Ramos (cell line): ENCODE data around the gene CCL17.

Source experiments
- in situ Hi-C: fragments of 300-500 bp; cut with MboI; formaldehyde crosslinking; loops from one replicate; pipeline ENCODE4 v1.14.3; 2022; ENCODE audit warnings: low sequenced_read_pairs; ENCODE audit not compliant: unreplicated experiment

CCL17 gene

DNA sequence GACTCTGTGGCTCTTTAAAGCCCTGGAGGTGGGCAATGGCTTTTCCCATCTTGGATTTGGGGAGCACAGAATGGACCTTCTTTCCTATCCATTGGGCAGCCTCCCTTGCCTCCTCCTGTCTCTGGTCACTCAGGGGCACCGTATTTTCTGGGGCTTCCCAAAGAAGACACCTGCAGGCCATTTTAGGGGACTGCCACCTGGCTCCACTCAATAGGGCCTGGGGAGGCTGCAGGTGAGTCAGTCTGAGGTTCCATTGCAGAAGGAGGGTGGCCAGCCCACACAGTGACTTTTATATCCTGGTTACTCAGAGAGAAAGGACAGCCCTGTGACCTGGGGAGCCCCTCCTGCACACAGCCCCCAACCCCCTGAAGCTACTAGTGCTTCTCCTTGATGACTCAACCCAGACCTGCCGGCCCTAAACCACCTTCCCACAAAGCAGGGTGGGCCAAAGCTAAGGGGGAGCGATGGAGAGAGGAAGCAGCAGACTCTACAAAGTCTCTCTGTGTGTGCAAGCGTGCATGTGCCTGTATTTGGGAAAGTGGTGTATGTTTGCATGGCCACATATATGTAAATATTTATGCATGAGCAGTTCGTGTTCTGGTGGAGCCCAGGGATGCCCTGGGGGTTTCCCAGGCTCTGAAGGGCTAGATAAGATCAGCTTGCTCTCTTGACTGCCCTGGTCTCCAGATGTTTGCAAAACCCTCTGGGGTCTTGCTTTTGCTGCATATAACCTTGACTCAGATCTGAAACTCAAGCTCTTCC, 27.3 kb upstream of the CCL17 start:
- in situ Hi-C loops: no loop called here

- in situ Hi-C loops: no loop called here
Measured at GRCh38 chr16:57379579-57379978, 25.0 kb upstream of the CCL17 start.

- in situ Hi-C loops: no loop called here
Measured at GRCh38 chr16:57380671-57381462, 23.7 kb upstream of the CCL17 start.

- in situ Hi-C loops: no loop called here
Measured at GRCh38 chr16:57381791-57382534, 22.6 kb upstream of the CCL17 start.

DNA sequence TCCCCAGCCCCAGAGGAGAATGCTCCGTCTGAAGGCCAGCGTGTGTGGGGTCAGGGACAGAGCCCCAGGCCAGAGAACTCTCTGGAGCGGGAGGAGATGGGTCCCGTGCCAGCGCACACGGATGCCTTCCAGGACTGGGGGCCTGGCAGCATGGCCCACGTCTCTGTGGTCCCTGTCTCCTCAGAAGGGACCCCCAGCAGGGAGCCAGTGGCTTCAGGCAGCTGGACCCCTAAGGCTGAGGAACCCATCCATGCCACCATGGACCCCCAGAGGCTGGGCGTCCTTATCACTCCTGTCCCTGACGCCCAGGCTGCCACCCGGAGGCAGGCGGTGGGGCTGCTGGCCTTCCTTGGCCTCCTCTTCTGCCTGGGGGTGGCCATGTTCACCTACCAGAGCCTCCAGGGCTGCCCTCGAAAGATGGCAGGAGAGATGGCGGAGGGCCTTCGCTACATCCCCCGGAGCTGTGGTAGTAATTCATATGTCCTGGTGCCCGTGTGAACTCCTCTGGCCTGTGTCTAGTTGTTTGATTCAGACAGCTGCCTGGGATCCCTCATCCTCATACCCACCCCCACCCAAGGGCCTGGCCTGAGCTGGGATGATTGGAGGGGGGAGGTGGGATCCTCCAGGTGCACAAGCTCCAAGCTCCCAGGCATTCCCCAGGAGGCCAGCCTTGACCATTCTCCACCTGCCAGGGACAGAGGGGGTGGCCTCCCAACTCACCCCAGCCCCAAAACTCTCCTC, 21.9 kb upstream of the CCL17 start:
- in situ Hi-C loops: no loop called here

DNA sequence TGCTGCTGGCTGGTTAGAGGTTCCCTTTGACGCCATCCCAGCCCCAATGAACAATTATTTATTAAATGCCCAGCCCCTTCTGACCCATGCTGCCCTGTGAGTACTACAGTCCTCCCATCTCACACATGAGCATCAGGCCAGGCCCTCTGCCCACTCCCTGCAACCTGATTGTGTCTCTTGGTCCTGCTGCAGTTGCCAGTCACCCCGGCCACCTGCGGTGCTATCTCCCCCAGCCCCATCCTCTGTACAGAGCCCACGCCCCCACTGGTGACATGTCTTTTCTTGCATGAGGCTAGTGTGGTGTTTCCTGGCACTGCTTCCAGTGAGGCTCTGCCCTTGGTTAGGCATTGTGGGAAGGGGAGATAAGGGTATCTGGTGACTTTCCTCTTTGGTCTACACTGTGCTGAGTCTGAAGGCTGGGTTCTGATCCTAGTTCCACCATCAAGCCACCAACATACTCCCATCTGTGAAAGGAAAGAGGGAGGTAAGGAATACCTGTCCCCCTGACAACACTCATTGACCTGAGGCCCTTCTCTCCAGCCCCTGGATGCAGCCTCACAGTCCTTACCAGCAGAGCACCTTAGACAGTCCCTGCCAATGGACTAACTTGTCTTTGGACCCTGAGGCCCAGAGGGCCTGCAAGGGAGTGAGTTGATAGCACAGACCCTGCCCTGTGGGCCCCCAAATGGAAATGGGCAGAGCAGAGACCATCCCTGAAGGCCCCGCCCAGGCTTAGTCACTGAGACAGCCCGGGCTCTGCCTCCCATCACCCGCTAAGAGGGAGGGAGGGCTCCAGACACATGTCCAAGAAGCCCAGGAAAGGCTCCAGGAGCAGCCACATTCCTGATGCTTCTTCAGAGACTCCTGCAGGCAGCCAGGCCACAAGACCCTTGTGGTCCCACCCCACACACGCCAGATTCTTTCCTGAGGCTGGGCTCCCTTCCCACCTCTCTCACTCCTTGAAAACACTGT, 21.0 kb upstream of the CCL17 start:
- in situ Hi-C loops: no loop called here

DNA sequence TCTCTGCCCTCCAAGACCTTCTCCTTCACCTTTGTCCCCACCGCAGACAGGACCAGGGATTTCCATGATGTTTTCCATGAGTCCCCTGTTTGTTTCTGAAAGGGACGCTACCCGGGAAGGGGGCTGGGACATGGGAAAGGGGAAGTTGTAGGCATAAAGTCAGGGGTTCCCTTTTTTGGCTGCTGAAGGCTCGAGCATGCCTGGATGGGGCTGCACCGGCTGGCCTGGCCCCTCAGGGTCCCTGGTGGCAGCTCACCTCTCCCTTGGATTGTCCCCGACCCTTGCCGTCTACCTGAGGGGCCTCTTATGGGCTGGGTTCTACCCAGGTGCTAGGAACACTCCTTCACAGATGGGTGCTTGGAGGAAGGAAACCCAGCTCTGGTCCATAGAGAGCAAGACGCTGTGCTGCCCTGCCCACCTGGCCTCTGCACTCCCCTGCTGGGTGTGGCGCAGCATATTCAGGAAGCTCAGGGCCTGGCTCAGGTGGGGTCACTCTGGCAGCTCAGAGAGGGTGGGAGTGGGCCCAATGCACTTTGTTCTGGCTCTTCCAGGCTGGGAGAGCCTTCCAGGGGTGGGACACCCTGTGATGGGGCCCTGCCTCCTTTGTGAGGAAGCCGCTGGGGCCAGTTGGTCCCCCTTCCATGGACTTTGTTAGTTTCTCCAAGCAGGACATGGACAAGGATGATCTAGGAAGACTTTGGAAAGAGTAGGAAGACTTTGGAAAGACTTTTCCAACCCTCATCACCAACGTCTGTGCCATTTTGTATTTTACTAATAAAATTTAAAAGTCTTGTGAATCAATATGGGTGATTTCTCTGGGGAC, 20.1 kb upstream of the CCL17 start:
- in situ Hi-C loops: no loop called here

- in situ Hi-C loops: no loop called here
Measured at GRCh38 chr16:57385083-57385482, 19.5 kb upstream of the CCL17 start.

- in situ Hi-C loops: no loop called here
Measured at GRCh38 chr16:57386381-57386951, 18.1 kb upstream of the CCL17 start.

DNA sequence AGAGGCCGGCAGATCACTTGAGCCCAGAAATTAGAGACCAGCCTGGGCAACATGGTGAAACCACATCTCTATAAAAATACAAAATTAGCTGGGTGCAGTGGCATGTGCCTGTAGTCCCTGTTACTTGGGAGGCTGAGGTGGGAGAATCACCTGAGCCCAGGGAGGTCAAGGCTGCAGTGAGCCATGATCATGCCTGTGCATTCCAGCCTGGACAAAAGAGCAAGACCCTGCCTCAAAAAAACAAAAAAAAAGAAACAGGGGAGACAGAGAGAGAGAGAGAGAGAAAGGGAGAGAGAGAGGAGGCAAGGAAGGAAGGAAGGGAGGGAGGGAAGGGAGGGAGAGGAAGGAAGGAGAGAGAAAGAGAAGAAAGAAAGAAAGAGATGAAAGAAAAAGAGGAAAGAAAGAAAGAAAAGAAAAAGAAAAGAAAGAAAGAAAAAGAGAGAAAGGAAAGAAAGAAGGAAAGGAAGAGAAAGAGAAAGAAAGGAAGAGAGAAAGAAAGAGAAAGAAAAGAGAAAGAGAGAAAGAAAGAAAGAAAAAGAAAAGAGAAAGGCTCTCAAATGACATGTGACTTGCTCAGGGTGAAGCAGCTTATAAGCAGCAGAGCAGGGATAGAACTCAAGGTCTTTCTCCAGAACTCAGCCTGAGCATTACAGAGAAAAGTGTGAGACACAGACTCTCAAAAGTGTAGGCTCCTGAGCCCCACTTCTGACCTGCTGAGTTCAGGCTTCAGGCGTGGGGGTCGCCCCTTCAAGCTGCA, 16.8 kb upstream of the CCL17 start:
- in situ Hi-C loops: no loop called here

DNA sequence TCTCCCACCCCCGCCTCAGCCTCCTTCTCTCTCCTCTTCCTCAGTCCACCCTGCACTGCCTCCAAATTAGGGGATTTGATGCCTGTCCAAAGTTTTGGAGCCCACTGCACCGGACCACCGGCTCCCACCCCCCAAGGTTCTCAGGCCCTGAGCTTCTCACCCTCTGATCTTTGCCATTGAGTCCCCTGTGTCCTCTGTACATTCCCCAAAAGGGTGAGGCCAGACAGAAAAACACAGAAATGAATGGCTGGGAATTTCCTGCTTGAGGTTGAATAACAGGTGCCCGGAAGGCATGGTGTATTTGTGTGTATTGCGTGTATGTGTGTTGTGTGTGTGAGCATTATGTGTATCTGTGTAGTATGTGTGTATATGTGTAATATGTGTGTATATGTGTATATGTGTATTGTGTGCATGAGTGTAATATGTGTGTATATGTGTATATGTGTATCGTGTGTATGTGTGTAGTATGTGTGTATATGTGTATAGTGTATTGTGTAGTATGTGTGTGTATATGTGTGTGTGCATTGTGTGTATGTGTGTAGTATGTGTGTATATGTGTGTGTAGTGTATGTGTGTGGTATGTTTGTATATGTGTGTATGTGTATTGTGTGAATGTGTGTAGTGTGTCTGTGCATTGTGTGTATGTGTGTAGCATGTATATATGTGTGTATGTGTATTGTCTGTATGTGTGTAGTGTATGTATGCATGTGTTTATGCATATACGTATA, 16.0 kb upstream of the CCL17 start:
- in situ Hi-C loops: no loop called here

DNA sequence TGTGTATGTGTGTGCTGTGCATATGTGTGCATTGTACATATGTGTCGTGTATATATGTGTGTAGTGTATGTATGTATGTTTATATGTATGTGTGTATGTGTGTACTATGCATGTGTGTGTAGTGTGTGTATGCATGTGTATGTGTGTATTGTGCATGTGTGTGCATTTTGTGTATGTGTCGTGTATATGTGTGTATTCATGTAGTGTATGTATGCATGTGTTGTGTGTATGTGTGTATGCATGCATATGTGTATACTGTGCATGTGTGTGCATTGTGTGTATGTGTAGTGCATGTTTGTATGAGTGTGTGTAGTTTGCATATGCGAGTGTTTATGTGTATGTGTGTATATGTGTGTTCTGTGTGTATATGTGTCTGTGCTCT, 15.5 kb upstream of the CCL17 start:
- in situ Hi-C loops: no loop called here

GRCh38 chr16:57390636-57391295, 13.8 kb upstream of the CCL17 start:
- in situ Hi-C loops: no loop called here

DNA sequence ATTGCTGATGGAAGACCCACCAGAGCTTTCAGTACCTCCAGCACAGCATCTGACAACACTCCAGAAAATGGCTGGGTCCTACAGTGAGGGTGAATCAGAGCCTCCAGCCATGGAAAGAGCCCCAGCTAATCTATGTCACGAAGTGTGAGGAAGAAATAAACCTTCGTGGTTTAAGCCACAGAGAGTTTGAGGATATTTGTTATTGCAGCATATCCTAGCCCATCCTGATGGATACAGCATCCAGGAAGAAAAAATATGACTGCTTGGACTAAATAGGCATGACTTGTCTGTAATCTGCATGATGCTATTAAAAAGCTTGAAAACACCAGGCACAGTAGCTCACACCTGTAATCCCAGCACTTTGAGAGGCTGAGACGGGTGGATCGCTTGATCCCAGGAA, 13.3 kb upstream of the CCL17 start:
- in situ Hi-C loops: no loop called here

DNA sequence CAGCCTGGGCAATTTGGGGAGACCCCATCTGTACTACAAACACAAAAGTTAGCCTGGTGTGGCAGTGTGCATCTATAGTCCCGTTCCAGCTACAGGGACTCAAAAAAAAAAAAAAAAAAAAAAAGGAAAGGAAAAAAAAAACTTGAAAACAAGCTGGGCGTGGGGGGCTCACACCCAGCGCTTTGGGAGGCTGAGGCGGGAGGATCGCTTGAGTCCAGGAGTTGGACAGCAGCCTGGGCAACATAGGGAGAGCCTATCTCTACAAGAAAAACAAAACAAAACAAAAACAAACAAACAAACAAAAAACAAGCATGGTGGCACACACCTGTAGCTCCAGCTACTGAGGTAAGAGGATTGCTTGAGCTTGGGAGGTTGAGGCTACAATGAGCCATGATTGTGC, 12.9 kb upstream of the CCL17 start:
- in situ Hi-C loops: no loop called here

GRCh38 chr16:57392694-57393093, 11.9 kb upstream of the CCL17 start:
- in situ Hi-C loops: no loop called here
